Liver (tissue), 3 donors: ENCODE results near the gene GPR39.

Experiments used
- CTCF ChIP-seq: fragments of 150-350 bp; IDR thresholded peaks from 2 replicates; pipeline ENCODE4 v1.5.1; 2017; ENCODE audit warnings: improper control_type of control experiment, low read depth, low read length; ENCODE audit not compliant: missing input control
- FOXA1 ChIP-seq: IDR thresholded peaks from 2 replicates; pipeline ENCODE4 v1.6.1; 2016; ENCODE audit warnings: antibody characterized with exemption
- GABPA ChIP-seq, 2 donors: IDR thresholded peaks in 1 of 2; conservative IDR thresholded peaks in 1 of 2; 2 replicates each; pipeline ENCODE4 v1.6.1; 2016; ENCODE audit warnings: antibody characterized with exemption in 2 of 2, mild to moderate bottlenecking in 1 of 2, moderate library complexity in 1 of 2
- JUND ChIP-seq, 2 donors: IDR thresholded peaks; 2 replicates each; pipeline ENCODE4 v1.6.1; 2016; ENCODE audit warnings: antibody characterized with exemption in 2 of 2
- MAX ChIP-seq: IDR thresholded peaks from 2 replicates; pipeline ENCODE4 v1.6.1; 2016; ENCODE audit warnings: antibody characterized with exemption
- REST ChIP-seq: IDR thresholded peaks from 2 replicates; pipeline ENCODE4 v1.6.1; 2016; ENCODE audit warnings: antibody characterized with exemption, mild to moderate bottlenecking
- TAF1 ChIP-seq: conservative IDR thresholded peaks from 2 replicates; pipeline ENCODE4 v1.6.1; 2016; ENCODE audit warnings: antibody characterized with exemption, mild to moderate bottlenecking
- donor health status: healthy.
- donor health status: healthy.

GRCh38 chr2:132414081-132414480 is 2.5 kb upstream of the GPR39 start:
- no peak for TF ChIP-seq CTCF
- TF ChIP-seq GABPA (IDR thresholded peaks at IDR 0.05 in 1 of 2, conservative IDR thresholded peaks at IDR 0.05 in 1 of 2): no peak
- TF ChIP-seq TAF1: no peak
- no peak for TF ChIP-seq MAX
- no peak for TF ChIP-seq FOXA1
- TF ChIP-seq REST: no peak
- TF ChIP-seq JUND (IDR thresholded peaks at IDR 0.05): no peak
